ENCODE measurements around the gene GPC1.

GPC1 gene

GRCh38 chr2:240458044-240458899 is 22.8 kb downstream of the GPC1 start:
- no peak for DNase-seq

GRCh38 chr2:240458900-240459391 is 23.5 kb downstream of the GPC1 start:
- no peak for DNase-seq

- no peak for DNase-seq
Observed at GRCh38 chr2:240459401-240460252, 24.2 kb downstream of the GPC1 start.

- no peak for DNase-seq
Observed at GRCh38 chr2:240460253-240460711, 24.8 kb downstream of the GPC1 start.

GRCh38 chr2:240460781-240461431 is 25.4 kb downstream of the GPC1 start:
- DNase-seq: no peak

- no peak for DNase-seq
Observed at GRCh38 chr2:240461471-240462072, 26.1 kb downstream of the GPC1 start.

GRCh38 chr2:240462073-240462706 is 26.7 kb downstream of the GPC1 start:
- no peak for DNase-seq

GRCh38 chr2:240462707-240463273 is 27.3 kb downstream of the GPC1 start:
- DNase-seq: no peak

GRCh38 chr2:240463274-240463865 is 27.9 kb downstream of the GPC1 start:
- DNase-seq: no peak

GRCh38 chr2:240463866-240464481 is 28.5 kb downstream of the GPC1 start:
- no peak for DNase-seq

- no peak for DNase-seq
Observed at GRCh38 chr2:240464514-240465241, 29.2 kb downstream of the GPC1 start.

GRCh38 chr2:240465268-240465764 is 29.9 kb downstream of the GPC1 start:
- DNase-seq: no peak

GRCh38 chr2:240465765-240466578 is 30.5 kb downstream of the GPC1 start:
- no peak for DNase-seq

GRCh38 chr2:240466579-240467148 is 31.2 kb downstream of the GPC1 start:
- no peak for DNase-seq

- no peak for DNase-seq
Observed at GRCh38 chr2:240467149-240467642, 31.7 kb downstream of the GPC1 start.

- no peak for DNase-seq
Observed at GRCh38 chr2:240467659-240468302, 32.3 kb downstream of the GPC1 start.

- DNase-seq: no peak
Observed at GRCh38 chr2:240468303-240469238, 33.1 kb downstream of the GPC1 start.

All from DMS79 treated with DMSO at 0.1 percent for 48 hours (cell line).